Panc1 (cell line): ENCODE measurements around the gene HVCN1. TPM values are rescaled to one million over a fixed set of nuclear protein-coding genes. Genes with fewer than 3 reads are reported as not detected.

Experiments used
- ATAC-seq: fragments of 200-7000 bp; cut with Tn5 transposase; 2 replicates; pipeline ENCODE4 v1.9.1; 2020; ENCODE audit warnings: mild to moderate bottlenecking, moderate library complexity
- BruUV-seq: library from RNA; stranded (reverse); fragments of 400-500 nt; replicated peaks from 2 replicates; lab custom pipeline; 2021; lab: Mats Ljungman, UMichigan
- CTCF ChIA-PET: fragments of 300-600 bp; sonication (Branson Sonifier 250); formaldehyde crosslinking; loops from one replicate; lab custom pipeline; 2022; ENCODE audit warnings: antibody characterized with exemption; lab: Charles Lee
- POLR2A ChIA-PET: fragments of 300-600 bp; sonication (Branson Sonifier 250); formaldehyde crosslinking; loops from one replicate; lab custom pipeline; 2022; ENCODE audit warnings: antibody characterized with exemption; lab: Charles Lee
- DNase-seq: peaks from one replicate; pipeline ENCODE4 v3.0.0-alpha.2; 2010; ENCODE audit warnings: low read depth, low spot score
- H3K27ac ChIP-seq: 2 replicates; pipeline ENCODE4 v1.5.1; 2011; ENCODE audit warnings: mild to moderate bottlenecking, low read length, inconsistent platforms
- H3K27me3 ChIP-seq: fragments of 200-500 bp; sonication (Bioruptor generic); 2 replicates; pipeline ENCODE4 v1.6.0; 2014; ENCODE audit warnings: low read length, inconsistent platforms; ENCODE audit not compliant: control insufficient read depth, insufficient read depth
- H3K36me3 ChIP-seq: fragments of 200-500 bp; sonication (Bioruptor generic); 2 replicates; pipeline ENCODE4 v1.5.1; 2014; ENCODE audit warnings: inconsistent platforms, mild to moderate bottlenecking, low read length, moderate library complexity; ENCODE audit not compliant: control insufficient read depth, insufficient read depth
- H3K4me1 ChIP-seq: 2 replicates; pipeline ENCODE4 v1.5.1; 2011; ENCODE audit warnings: inconsistent platforms, mild to moderate bottlenecking, low read length, moderate library complexity; ENCODE audit not compliant: control insufficient read depth, insufficient read depth
- H3K4me3 ChIP-seq, 2 experiments: 2 replicates each; pipeline ENCODE4 v1.5.1; 2011 to 2012; ENCODE audit warnings: low read depth in 2 of 2, low read length in 2 of 2, mild to moderate bottlenecking in 2 of 2, inconsistent platforms in 1 of 2, moderate library complexity in 1 of 2
- H3K9me3 ChIP-seq: fragments of 200-500 bp; sonication (Bioruptor generic); 2 replicates; pipeline ENCODE4 v1.5.1; 2014; ENCODE audit warnings: low read depth, mild to moderate bottlenecking, inconsistent platforms, low read length, moderate library complexity; ENCODE audit not compliant: control insufficient read depth, insufficient read depth
- CTCF ChIP-seq: fragments of 450-650 bp; IDR thresholded peaks from 2 replicates; pipeline ENCODE4 v1.5.1; 2017; ENCODE audit warnings: mild to moderate bottlenecking
- POLR2AphosphoS5 ChIP-seq: IDR thresholded peaks from 2 replicates; pipeline ENCODE4 v1.6.1; 2012; ENCODE audit warnings: mild to moderate bottlenecking, low read depth, low read length, moderate library complexity
- REST ChIP-seq, 2 experiments: IDR thresholded peaks; 2 replicates each; pipeline ENCODE4 v1.6.1; 2011 to 2012; ENCODE audit warnings: low read depth in 2 of 2, control low read depth in 1 of 2, low read length in 1 of 2, mild to moderate bottlenecking in 1 of 2, moderate library complexity in 1 of 2; ENCODE audit not compliant: insufficient read depth in 1 of 2
- SIN3A ChIP-seq: IDR thresholded peaks from 2 replicates; pipeline ENCODE4 v1.6.1; 2012; ENCODE audit warnings: low read depth, mild to moderate bottlenecking, low read length, moderate library complexity, borderline replicate concordance; ENCODE audit not compliant: insufficient read depth
- TCF7L2 ChIP-seq: IDR thresholded peaks from 2 replicates; pipeline ENCODE4 v1.6.1; 2011; ENCODE audit warnings: mild to moderate bottlenecking, low read depth, low read length, inconsistent platforms
- in situ Hi-C: cut with HindIII; loops from 2 replicates; pipeline ENCODE4 v1.10.0; 2016; ENCODE audit warnings: low sequenced_read_pairs, low pct_unique_long_range_greater_than_20kb
- intact Hi-C: fragments of 100-400 bp; cut with micrococcal nuclease; formaldehyde crosslinking; loops from one replicate; pipeline ENCODE4 v1.10.0; 2022; ENCODE audit not compliant: unreplicated experiment
- total RNA-seq: library from RNA; stranded (reverse); gene quantifications from one replicate; pipeline ENCODE4 v1.2.1, GENCODE V29; 2021; ENCODE audit not compliant: unreplicated experiment

Gene HVCN1
- total RNA-seq, 1 experiment from 2014 or later: 0.87 TPM

- ATAC-seq (peak; percentile 76), DNase-seq (no peak)
- Histone ChIP-seq H3K4me3 (peak overlapping the region; percentile 32 to 47), H3K4me1 (no peaks in the 10 kb centered on the region; the same call in 1 of the 2 replicates), H3K27ac (no peak overlapping the region), H3K27me3 (peaks cover 4% of the 10 kb centered on the region), H3K9me3 (no peaks in the 10 kb centered on the region), H3K36me3 (no peaks in the 10 kb centered on the region)
- TF ChIP-seq POLR2AphosphoS5: no peak
- no peak for TF ChIP-seq REST (IDR thresholded peaks at IDR 0.05; ENCODE audit: insufficient read depth in 1 of 2, low read depth in 2 of 2, low read length in 1 of 2)
- no peak for TF ChIP-seq TCF7L2
- TF ChIP-seq CTCF: no peak
- no peak for TF ChIP-seq SIN3A
- in situ Hi-C loops: no loop called here
- intact Hi-C loops: loop anchor here (10.0 kb wide), 1 partner anchor 75 kb away; the partner anchor contains the start of gene TCTN1
- POLR2A ChIA-PET: interaction anchor here (0.6 kb wide), 1 partner anchor 55 kb away, joined by 3 read pairs; no protein-coding TSS in a partner anchor
- no TSS peak for BruUV-seq
- CTCF ChIA-PET: no interaction called here
Observed at GRCh38 chr12:110689281-110690126, 589 bp upstream of the HVCN1 start.

- no peak overlapping the region for H3K27ac ChIP-seq
- ATAC-seq (peak; percentile 8; the same call in 1 of the 2 replicates), DNase-seq (no peak)
- no peaks in the 10 kb centered on the region; the same call in 1 of the 2 replicates for H3K4me1 ChIP-seq
- in situ Hi-C loops (no loop called here), intact Hi-C loops (no loop called here)
- ChIA-PET POLR2A (no interaction called here), CTCF (no interaction called here)
- no peak overlapping the region for H3K4me3 ChIP-seq
- H3K27me3 ChIP-seq: peaks cover 4% of the 10 kb centered on the region
- TF ChIP-seq POLR2AphosphoS5: no peak
- no peak for TF ChIP-seq REST (IDR thresholded peaks at IDR 0.05; ENCODE audit: insufficient read depth in 1 of 2, low read depth in 2 of 2, low read length in 1 of 2)
- no peak for TF ChIP-seq CTCF
- TF ChIP-seq SIN3A: no peak
- no peak for TF ChIP-seq TCF7L2
- H3K9me3 ChIP-seq: no peaks in the 10 kb centered on the region
- H3K36me3 ChIP-seq: no peaks in the 10 kb centered on the region
- BruUV-seq: no TSS peak
Observed at GRCh38 chr12:110687396-110688169, 1.3 kb downstream of the HVCN1 start.
